PC-9 (cell line): ENCODE results near the gene RFXANK.

Source experiments
- EZH2 ChIP-seq: fragments of 200-600 bp; sonication (generic); IDR thresholded peaks from 2 replicates; pipeline ENCODE4 v1.8.0; 2017; ENCODE audit warnings: antibody characterized with exemption, low read depth
- TF ChIP-seq, protein P1 (sequence below): fragments of 200-600 bp; sonication (generic); conservative IDR thresholded peaks from 2 replicates; pipeline ENCODE4 v1.6.1; 2017; ENCODE audit warnings: mixed run types, antibody characterized with exemption, mild to moderate bottlenecking, moderate library complexity

DNA sequence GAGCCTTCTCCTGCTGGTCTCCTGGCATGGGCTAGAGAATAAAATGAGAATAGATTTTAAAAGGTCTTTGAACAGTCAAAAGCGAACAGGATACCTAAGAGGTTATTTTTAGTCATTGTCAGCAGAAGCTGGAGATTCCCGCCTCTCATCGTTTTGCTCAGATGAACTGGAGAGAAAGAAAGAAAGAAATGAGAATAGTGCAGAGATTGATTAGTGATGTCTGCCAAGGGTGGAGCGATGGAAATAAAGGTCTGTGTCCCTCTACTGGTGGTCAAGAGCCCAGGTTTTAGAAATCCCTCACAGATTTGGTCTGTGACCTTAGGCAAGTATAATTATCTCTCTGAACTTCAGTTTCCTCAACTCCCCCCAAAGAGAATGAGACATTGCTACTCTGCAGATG lies 25.0 kb downstream of the RFXANK start:
- TF ChIP-seq, protein P1, sequence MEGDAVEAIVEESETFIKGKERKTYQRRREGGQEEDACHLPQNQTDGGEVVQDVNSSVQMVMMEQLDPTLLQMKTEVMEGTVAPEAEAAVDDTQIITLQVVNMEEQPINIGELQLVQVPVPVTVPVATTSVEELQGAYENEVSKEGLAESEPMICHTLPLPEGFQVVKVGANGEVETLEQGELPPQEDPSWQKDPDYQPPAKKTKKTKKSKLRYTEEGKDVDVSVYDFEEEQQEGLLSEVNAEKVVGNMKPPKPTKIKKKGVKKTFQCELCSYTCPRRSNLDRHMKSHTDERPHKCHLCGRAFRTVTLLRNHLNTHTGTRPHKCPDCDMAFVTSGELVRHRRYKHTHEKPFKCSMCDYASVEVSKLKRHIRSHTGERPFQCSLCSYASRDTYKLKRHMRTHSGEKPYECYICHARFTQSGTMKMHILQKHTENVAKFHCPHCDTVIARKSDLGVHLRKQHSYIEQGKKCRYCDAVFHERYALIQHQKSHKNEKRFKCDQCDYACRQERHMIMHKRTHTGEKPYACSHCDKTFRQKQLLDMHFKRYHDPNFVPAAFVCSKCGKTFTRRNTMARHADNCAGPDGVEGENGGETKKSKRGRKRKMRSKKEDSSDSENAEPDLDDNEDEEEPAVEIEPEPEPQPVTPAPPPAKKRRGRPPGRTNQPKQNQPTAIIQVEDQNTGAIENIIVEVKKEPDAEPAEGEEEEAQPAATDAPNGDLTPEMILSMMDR = peak; percentile 62
- no peak for TF ChIP-seq EZH2
